NAMALWA (cell line): ENCODE results near the gene MVB12B.
A peak's percentile ranks its signal among the peaks of the same experiment; 100 is the strongest.

Source experiments
- DNase-seq: peaks from one replicate; pipeline ENCODE4 v3.0.0-alpha.2; 2015; ENCODE audit warnings: low spot score

MVB12B gene

GRCh38 chr9:126506361-126507317, 180.0 kb downstream of the MVB12B start:
- no peak for DNase-seq

DNA sequence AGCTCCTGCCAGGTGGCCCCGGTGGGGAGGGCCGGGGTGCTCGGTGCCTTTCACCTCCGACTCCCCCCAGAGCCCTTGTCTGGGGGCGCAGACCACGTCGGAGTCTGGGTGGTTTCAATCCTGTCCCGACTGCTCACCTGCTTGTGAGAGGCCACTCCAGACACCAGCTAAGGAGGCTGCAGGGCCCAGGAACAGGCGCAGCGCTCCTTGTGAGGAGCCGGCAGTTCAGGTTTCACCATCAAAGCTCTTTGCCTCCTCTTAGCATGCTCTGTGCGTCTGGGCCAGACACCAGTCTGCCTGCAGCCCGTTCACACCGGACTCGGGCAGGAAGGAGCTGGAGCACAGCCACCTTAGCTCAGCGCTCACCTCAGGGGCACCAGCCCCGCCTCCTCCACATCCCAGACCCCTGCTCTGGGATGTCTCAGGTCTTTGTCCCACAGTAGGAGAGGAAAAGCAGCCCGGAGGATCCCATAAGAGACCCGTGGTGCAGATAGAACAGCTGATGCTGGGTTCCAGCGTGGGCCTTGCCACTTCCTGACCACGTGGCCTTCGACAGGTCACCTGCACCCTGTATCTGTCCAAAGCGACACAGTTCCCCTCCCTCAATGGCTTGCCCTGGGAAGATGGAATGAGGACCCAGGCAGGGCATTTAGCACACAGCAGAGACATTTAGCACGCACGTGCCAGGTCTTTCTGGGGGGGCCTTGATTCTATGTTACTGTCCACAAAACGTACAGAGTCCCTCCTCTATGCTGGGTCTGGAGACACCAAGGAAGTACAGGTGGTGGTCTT, 180.9 kb downstream of the MVB12B start:
- DNase-seq, result no peak

DNA sequence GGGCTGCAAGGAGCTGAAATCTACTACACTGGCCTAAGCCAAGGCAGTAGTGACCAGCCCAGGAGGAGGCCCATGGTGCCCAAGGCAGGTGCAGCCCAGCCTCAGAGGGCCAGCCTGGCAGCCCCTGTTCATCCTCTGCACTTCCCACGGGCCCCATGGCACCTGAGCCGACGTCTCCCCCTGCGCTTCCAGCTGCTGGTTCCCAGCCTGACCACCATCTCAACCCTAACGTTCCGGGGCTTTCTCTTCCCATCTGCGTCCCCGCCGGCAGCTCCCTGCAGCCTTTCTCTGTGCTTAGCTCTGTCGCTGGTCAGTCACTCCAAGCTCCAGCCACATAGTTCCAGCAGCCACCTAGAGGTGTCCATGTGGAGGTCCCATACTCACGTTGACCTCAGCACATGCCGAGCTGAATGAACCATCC, 181.6 kb downstream of the MVB12B start:
- no peak for DNase-seq

GRCh38 chr9:126508928-126509327, 182.3 kb downstream of the MVB12B start:
- no peak for DNase-seq

DNA sequence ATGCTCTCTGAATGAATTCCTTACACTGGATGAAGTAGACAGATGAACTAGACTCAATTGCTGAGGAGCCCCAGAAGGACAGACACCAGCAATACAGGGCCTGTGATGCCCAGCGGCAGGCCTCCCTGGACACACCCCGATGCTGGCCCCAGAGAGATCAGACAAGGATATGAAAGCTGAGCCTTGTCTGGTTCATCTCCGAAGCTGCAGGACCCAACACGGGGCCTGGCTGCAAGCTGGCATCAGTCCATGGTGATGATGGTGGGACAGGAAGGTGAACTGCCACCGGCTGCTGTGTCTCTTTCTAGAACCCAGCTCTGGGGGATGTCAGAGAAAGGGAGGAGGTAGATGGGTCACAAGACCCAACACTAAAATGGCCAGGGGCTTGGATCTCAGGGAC, 183.1 kb downstream of the MVB12B start:
- no peak for DNase-seq

DNA sequence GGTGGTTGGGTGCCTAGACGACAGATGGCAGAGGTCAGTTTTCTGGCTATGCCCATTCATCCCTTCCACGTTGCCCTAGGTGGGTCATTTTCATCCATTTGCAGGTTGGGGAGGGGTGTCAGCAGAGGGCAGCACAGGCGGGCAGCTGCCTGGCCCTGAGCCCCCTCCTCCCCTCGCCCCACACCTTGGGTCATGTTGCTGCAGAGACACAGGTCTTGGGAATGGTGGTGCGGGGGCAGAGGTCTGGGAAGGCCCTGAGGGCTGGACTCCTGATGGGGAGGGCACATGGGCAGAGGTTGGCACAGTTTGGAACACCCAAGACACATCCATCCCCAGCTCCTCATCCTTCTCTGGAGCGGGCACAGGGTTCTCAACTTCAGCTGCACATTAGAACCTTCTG, 183.9 kb downstream of the MVB12B start:
- no peak for DNase-seq

GRCh38 chr9:126511411-126511810, 184.8 kb downstream of the MVB12B start:
- no peak for DNase-seq

DNA sequence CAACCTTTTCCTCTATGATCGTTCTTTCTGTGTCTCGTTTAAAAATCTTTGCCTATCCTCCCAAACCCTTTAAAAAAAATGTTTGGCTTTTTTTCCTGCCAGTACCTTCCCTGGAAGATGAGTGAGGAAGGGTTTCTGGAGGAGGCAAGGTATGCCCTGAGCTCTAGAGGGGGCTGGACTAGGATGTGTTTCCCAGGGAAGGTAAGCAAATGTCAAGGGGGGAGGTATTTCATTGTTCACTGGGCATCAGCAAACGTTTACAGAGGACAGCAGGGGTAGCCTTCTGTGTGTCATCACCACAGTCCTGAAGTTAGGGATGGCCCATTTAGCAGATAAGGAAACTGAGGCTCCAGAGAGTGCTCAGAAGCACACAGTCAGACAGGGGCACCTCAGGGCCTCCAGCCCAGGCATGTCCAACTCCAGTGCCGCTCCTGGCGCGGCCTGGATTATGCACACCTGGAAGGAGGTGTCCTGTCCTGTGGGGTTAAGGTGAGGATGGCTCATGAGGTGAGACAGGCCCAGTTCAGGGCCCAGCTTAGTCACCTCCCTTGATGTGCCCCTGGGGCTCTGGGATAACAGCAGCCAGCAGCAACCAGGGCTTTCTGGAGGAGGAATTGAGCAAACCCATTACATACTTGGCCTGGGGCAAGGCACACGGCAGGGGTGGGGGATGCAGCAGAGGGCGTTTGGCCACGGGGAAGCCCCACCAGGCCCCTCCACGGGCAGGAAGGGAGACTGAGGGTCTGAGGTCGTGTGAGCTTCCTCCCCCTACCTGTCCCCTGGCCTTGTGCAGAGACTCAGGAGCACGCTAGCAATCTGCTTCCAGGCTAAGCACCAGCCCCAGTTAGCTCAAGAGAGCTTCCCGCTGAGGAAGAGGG, 186.8 kb downstream of the MVB12B start:
- no peak for DNase-seq

DNA sequence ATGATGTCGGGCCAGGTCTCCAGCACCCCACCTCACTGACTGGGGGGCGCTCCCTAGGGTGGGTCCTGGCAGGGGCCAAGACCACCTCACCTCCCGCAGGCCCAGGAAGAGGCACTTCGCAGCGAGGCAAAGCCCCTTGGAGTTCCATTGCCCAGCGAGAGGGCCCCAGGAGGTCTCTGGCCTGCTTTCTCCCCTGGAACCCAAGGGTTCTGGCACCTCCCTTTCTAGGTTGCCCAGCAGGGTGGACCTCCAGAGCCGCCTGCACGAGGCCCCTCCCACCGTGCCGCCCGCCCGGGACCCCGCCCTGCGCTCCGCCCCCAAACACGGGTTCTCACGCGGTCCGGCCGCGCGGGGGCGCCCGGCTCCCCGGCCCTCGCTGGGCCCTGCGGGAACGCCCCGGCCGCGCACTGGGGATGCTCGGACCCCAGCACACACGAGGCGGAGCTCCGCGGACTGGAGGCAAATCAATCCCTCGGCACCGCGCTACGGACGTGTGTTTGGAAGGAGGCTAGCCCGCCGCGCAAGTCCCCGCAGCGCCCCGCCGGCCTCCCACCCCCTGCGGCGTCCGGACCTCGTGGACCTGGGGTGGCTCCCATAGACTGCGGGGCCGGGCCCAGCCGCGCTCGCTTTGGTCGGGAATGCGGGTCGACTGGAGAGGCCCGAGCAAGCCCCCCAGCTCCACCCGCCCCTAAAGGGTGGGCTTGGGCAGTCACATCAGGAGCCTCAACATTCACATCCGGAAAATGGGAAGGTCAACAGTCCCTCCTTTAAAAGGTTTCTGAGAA, 187.6 kb downstream of the MVB12B start:
- DNase-seq, result peak; percentile 67

DNA sequence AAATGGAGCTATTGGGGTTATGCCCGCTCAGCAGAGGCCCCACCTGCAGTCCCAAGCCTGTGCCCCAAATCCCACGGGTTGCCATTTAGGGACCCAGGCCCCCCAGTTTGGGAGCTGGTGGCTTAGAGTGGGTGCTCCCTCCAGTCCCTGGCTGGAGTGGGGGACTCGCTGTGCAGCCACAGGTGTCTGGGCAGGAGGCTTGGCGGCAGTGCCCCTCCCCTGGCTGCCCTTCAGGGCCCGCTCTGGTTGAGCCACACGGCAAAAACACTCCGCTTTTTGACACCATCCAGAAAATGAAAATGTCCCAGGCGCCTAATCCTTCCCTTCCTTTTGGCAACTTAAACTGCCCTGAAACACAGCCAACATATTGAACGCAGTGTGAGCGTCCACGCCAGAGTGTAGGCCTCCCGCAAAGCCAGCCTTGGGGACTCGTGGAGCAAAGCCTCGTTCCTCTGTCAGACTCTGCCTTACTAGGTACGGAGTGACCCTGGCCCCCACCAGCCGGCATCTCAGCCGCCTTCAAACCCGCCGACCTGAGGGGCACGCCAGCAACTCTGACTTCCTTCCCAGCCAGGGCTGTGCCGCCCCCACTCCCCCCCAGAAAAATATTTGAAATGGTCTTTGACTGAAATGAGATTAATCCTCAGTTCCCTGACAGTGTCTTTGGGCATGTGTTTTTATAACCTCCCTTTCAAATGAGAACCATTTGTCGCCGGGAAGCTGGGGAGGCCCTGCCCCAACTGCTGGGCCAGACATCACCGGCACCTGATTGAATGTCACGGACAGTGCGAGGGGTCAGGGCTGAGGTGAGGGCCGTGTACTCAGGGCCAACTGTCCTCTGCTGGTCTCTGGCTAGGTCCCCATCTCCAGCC, 188.6 kb downstream of the MVB12B start:
- no peak for DNase-seq

GRCh38 chr9:126515873-126516505, 189.4 kb downstream of the MVB12B start:
- no peak for DNase-seq

GRCh38 chr9:126516561-126516935, 189.9 kb downstream of the MVB12B start:
- no peak for DNase-seq

- no peak for DNase-seq
Observed at GRCh38 chr9:126516936-126517832, 190.6 kb downstream of the MVB12B start.

- no peak for DNase-seq
Observed at GRCh38 chr9:126517833-126518356, 191.3 kb downstream of the MVB12B start.

GRCh38 chr9:126518763-126519162, 192.1 kb downstream of the MVB12B start:
- DNase-seq, result no peak

DNA sequence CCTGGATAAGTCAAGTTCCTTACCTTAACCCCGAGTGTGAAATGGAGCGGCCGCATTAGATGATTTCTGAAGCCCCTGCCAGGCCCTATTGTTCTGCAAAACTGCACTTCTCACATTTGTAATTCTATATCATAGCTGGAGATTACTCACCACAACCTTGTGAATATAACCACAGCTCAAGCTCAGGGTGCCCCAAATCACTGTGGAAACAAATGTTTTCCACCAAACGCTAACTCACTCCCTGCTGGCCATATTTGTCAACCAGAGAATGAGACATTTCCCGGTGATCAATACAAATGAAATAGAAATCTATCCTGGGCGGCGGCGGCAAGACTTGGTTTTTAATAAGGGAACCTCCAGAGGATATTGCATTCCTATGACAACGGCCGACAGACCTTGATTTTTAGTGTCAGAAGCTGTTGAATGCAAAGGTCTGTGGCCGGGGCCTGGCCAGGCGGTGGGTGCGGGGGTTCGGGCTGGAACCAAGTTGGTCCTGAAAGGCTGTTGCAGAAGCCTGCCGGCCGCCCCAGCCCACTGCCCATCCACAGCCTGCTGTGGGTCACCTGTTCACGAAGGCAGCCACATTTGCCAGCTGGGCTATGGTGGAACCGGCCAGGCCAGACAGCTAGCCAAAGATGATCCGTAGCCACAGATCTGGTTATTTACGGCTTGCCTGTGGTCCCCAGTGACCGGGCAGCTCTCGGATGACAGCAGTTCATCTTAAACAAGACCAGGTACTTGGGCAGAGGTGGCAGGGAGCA, 193.2 kb downstream of the MVB12B start:
- DNase-seq, result no peak

DNA sequence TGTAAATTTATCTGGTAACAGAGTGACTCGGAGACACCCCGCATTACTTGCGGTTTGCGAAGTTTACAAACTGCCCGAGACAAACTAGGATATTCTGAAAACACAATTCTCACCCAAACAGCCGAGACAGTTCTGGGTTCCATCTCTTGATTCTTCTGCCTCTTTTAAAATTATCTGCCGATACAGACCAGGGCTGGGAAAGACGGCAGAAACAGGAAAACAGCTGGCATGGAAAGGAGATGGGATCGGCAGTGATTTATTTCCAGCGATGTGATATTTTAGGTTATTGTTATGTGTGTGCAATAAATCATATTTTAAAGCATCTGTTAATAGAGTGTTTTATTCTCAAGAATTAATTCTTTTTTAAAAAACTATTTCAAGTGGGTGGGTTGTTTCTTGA, 193.8 kb downstream of the MVB12B start:
- DNase-seq, result no peak

DNA sequence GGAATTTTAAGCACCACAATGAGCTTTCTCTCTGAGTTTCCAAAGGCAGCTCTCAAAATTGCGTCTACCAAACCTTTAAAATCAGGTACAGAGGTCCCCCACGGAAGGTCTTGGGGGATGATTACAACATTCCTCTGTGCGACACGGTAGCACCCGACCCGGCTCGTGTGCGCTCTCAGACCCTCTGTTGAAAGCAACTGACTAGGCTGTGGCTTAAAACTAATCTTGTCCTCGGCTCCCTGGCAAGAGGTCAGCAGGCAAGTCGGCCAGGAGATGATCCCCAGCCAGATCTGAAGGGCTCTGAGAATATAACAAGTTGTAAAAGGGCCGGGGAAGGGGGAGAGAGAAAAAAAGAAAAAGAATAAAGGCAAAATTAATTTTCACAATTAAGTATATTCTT, 194.5 kb downstream of the MVB12B start:
- DNase-seq, result no peak
